A549 (cell line): ENCODE results near the gene MCFD2.

Experiments
- CEBPB ChIP-seq, 2 experiments: fragments of >200 bp in 1 of 2; sonication (Bioruptor Twin) in 1 of 2; formaldehyde crosslinking in 1 of 2; IDR thresholded peaks; 2 replicates each; pipeline ENCODE4 v1.6.1; 2012 to 2016
- EHMT2 ChIP-seq: fragments of 200-600 bp; sonication (generic); IDR thresholded peaks from 2 replicates; pipeline ENCODE4 v1.6.1; 2016; ENCODE audit warnings: antibody characterized with exemption, low read depth, mild to moderate bottlenecking, moderate library complexity
- HOXB13 ChIP-seq: fragments of 250-450 bp; sonication (Bioruptor Pico); IDR thresholded peaks from 2 replicates; pipeline ENCODE4 v1.5.0; 2020; ENCODE audit warnings: low read depth, mild to moderate bottlenecking, moderate library complexity
- NFE2L2 ChIP-seq: fragments of 150-350 bp; conservative IDR thresholded peaks from 2 replicates; pipeline ENCODE4 v1.6.1; 2014; ENCODE audit warnings: low read length
- POLR2A ChIP-seq: IDR thresholded peaks from 2 replicates; pipeline ENCODE4 v1.6.1; 2012; ENCODE audit warnings: mild to moderate bottlenecking, low read length
- RAD21 ChIP-seq, 2 experiments: fragments of >200 bp in 1 of 2; sonication (Bioruptor Twin) in 1 of 2; formaldehyde crosslinking in 1 of 2; IDR thresholded peaks in 1 of 2; conservative IDR thresholded peaks in 1 of 2; 2 replicates in 1 of 2; 3 replicates in 1 of 2; pipeline ENCODE4 v1.6.1; 2012 to 2018; ENCODE audit warnings: inconsistent platforms in 1 of 2
- ZC3H11A ChIP-seq: fragments of 450-650 bp; IDR thresholded peaks from 2 replicates; pipeline ENCODE4 v1.6.1; 2014; ENCODE audit warnings: antibody characterized with exemption, mild to moderate bottlenecking
- TF ChIP-seq, protein P1 (sequence below): fragments of >200 bp; sonication (Bioruptor Twin); formaldehyde crosslinking; IDR thresholded peaks from 3 replicates; pipeline ENCODE4 v1.5.1; 2016
- TF ChIP-seq, protein P2 (sequence below): fragments of 200-600 bp; sonication (generic); IDR thresholded peaks from 2 replicates; pipeline ENCODE4 v1.6.1; 2016; ENCODE audit warnings: antibody characterized with exemption, mild to moderate bottlenecking, moderate library complexity
- TF ChIP-seq, protein P3 (sequence below): IDR thresholded peaks from 2 replicates; pipeline ENCODE4 v1.6.1; 2012
- TF ChIP-seq, protein P4 (sequence below): IDR thresholded peaks from 2 replicates; pipeline ENCODE4 v1.6.1; 2012

DNA sequence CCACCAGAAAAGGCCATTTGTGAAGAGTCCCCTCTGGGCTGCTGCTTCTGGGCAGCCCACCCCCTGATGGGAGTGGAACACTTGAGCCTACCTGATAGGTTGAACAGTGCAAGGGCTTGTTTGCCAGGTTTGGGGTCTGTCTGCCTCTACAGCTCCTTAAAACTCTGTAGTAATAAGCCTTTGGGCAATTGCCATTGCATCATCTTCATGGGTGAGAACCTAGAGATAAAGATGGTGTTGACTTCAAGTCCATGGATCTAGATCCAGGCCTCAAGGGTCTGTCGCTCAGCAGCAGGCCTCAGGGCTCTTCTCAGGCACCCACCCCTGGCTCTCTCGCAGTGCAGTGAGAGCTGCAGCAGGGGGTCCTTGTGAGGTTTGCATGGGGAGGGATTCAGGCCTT, 47.1 kb upstream of the MCFD2 start:
- TF ChIP-seq, protein P1, sequence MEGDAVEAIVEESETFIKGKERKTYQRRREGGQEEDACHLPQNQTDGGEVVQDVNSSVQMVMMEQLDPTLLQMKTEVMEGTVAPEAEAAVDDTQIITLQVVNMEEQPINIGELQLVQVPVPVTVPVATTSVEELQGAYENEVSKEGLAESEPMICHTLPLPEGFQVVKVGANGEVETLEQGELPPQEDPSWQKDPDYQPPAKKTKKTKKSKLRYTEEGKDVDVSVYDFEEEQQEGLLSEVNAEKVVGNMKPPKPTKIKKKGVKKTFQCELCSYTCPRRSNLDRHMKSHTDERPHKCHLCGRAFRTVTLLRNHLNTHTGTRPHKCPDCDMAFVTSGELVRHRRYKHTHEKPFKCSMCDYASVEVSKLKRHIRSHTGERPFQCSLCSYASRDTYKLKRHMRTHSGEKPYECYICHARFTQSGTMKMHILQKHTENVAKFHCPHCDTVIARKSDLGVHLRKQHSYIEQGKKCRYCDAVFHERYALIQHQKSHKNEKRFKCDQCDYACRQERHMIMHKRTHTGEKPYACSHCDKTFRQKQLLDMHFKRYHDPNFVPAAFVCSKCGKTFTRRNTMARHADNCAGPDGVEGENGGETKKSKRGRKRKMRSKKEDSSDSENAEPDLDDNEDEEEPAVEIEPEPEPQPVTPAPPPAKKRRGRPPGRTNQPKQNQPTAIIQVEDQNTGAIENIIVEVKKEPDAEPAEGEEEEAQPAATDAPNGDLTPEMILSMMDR = no peak
- TF ChIP-seq RAD21 (conservative IDR thresholded peaks at IDR 0.05 in 1 of 2, IDR thresholded peaks at IDR 0.05 in 1 of 2) = no peak
- TF ChIP-seq, protein P2, sequence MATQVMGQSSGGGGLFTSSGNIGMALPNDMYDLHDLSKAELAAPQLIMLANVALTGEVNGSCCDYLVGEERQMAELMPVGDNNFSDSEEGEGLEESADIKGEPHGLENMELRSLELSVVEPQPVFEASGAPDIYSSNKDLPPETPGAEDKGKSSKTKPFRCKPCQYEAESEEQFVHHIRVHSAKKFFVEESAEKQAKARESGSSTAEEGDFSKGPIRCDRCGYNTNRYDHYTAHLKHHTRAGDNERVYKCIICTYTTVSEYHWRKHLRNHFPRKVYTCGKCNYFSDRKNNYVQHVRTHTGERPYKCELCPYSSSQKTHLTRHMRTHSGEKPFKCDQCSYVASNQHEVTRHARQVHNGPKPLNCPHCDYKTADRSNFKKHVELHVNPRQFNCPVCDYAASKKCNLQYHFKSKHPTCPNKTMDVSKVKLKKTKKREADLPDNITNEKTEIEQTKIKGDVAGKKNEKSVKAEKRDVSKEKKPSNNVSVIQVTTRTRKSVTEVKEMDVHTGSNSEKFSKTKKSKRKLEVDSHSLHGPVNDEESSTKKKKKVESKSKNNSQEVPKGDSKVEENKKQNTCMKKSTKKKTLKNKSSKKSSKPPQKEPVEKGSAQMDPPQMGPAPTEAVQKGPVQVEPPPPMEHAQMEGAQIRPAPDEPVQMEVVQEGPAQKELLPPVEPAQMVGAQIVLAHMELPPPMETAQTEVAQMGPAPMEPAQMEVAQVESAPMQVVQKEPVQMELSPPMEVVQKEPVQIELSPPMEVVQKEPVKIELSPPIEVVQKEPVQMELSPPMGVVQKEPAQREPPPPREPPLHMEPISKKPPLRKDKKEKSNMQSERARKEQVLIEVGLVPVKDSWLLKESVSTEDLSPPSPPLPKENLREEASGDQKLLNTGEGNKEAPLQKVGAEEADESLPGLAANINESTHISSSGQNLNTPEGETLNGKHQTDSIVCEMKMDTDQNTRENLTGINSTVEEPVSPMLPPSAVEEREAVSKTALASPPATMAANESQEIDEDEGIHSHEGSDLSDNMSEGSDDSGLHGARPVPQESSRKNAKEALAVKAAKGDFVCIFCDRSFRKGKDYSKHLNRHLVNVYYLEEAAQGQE = no peak
- TF ChIP-seq POLR2A = no peak
- TF ChIP-seq CEBPB (IDR thresholded peaks at IDR 0.05) = peak; percentile 12 to 47; a peak in 1 of 4 replicates
- no peak for TF ChIP-seq HOXB13 (CRISPR knock-in tag)
- TF ChIP-seq, protein P3, sequence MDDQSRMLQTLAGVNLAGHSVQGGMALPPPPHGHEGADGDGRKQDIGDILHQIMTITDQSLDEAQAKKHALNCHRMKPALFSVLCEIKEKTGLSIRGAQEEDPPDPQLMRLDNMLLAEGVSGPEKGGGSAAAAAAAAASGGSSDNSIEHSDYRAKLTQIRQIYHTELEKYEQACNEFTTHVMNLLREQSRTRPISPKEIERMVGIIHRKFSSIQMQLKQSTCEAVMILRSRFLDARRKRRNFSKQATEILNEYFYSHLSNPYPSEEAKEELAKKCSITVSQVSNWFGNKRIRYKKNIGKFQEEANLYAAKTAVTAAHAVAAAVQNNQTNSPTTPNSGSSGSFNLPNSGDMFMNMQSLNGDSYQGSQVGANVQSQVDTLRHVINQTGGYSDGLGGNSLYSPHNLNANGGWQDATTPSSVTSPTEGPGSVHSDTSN = no peak
- TF ChIP-seq, protein P4, sequence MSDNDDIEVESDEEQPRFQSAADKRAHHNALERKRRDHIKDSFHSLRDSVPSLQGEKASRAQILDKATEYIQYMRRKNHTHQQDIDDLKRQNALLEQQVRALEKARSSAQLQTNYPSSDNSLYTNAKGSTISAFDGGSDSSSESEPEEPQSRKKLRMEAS = no peak
- no peak for TF ChIP-seq ZC3H11A
- TF ChIP-seq EHMT2 = no peak
- TF ChIP-seq NFE2L2 = no peak
